HEK293 (cell line): Measurements from ENCODE around the gene WDR3.

Source experiments
- CTCF ChIA-PET: fragments of 350-600 bp; formaldehyde crosslinking; extraction: SDS; loops from one replicate; lab custom pipeline; 2021; ENCODE audit warnings: antibody characterized with exemption; lab: Yijun Ruan, JAX
- POLR2A ChIA-PET: fragments of 300-600 bp; formaldehyde crosslinking; extraction: SDS; loops from one replicate; lab custom pipeline; 2020; ENCODE audit warnings: antibody characterized with exemption, inconsistent platforms; lab: Yijun Ruan, JAX
- H3K27ac ChIP-seq: fragments of 200-500 bp; sonication (Bioruptor generic); 2 replicates; pipeline ENCODE4 v1.5.1; 2014; ENCODE audit warnings: low read depth, low read length, control low read depth, inconsistent platforms; ENCODE audit errors: extremely low read depth
- H3K36me3 ChIP-seq, 2 experiments: fragments of 200-500 bp in 1 of 2; sonication (Bioruptor generic) in 1 of 2; 1 replicate in 1 of 2; 2 replicates in 1 of 2; pipeline ENCODE4 v1.5.1; 2014 to 2017; ENCODE audit warnings: inconsistent platforms in 2 of 2, low read length in 2 of 2; ENCODE audit not compliant: control insufficient read depth in 2 of 2, insufficient read depth in 1 of 2
- H3K4me1 ChIP-seq: fragments of 200-500 bp; sonication (Bioruptor generic); 2 replicates; pipeline ENCODE4 v1.5.1; 2014; ENCODE audit warnings: mild to moderate bottlenecking, low read length, inconsistent platforms; ENCODE audit not compliant: control insufficient read depth, insufficient read depth
- H3K4me3 ChIP-seq: 2 replicates; pipeline ENCODE4 v1.5.1; 2011; ENCODE audit warnings: low read depth, mild to moderate bottlenecking, control low read depth, low read length, moderate library complexity
- H3K9me3 ChIP-seq: fragments of 200-500 bp; sonication (Bioruptor generic); 2 replicates; pipeline ENCODE4 v1.5.1; 2014; ENCODE audit warnings: low read depth, low read length, inconsistent platforms; ENCODE audit not compliant: control insufficient read depth, insufficient read depth
- EGR2 ChIP-seq: fragments of 450-650 bp; formaldehyde crosslinking; IDR thresholded peaks from 2 replicates; pipeline ENCODE4 v1.5.1; 2016; ENCODE audit warnings: low read depth, missing biosample characterization, missing genetic modification characterization
- GFI1B ChIP-seq: fragments of 450-650 bp; formaldehyde crosslinking; IDR thresholded peaks from 2 replicates; pipeline ENCODE4 v1.5.1; 2016; ENCODE audit warnings: missing biosample characterization, missing genetic modification characterization
- KLF1 ChIP-seq: fragments of 450-650 bp; formaldehyde crosslinking; IDR thresholded peaks from 2 replicates; pipeline ENCODE4 v1.5.1; 2016; ENCODE audit warnings: missing biosample characterization, missing genetic modification characterization
- KLF16 ChIP-seq: fragments of 450-650 bp; formaldehyde crosslinking; IDR thresholded peaks from 2 replicates; pipeline ENCODE4 v1.5.1; 2017; ENCODE audit warnings: missing biosample characterization, missing genetic modification characterization
- OVOL3 ChIP-seq: fragments of 450-650 bp; formaldehyde crosslinking; IDR thresholded peaks from 2 replicates; pipeline ENCODE4 v1.5.1; 2016; ENCODE audit warnings: missing biosample characterization, missing genetic modification characterization
- RBAK ChIP-seq: fragments of 450-650 bp; formaldehyde crosslinking; IDR thresholded peaks from 2 replicates; pipeline ENCODE4 v1.5.1; 2016; ENCODE audit warnings: missing biosample characterization, missing genetic modification characterization
- SCRT2 ChIP-seq: fragments of 450-650 bp; formaldehyde crosslinking; IDR thresholded peaks from 2 replicates; pipeline ENCODE4 v1.5.1; 2016; ENCODE audit warnings: missing biosample characterization, missing genetic modification characterization
- SETDB1 ChIP-seq: IDR thresholded peaks from one replicate; pipeline ENCODE4 v1.6.1; 2017; ENCODE audit warnings: mild to moderate bottlenecking, low read length, moderate library complexity, mixed read lengths; ENCODE audit not compliant: insufficient read length
- TCF7L2 ChIP-seq: IDR thresholded peaks from 2 replicates; pipeline ENCODE4 v1.6.1; 2011; ENCODE audit warnings: low read depth, mild to moderate bottlenecking, inconsistent platforms, low read length, moderate library complexity, borderline replicate concordance
- WT1 ChIP-seq: fragments of 450-650 bp; formaldehyde crosslinking; IDR thresholded peaks from 2 replicates; pipeline ENCODE4 v1.5.1; 2016; ENCODE audit warnings: missing biosample characterization, missing genetic modification characterization
- ZBTB1 ChIP-seq: fragments of 450-650 bp; formaldehyde crosslinking; IDR thresholded peaks from 2 replicates; pipeline ENCODE4 v1.5.1; 2016; ENCODE audit warnings: missing biosample characterization, missing genetic modification characterization
- ZBTB8A ChIP-seq: fragments of 450-650 bp; formaldehyde crosslinking; IDR thresholded peaks from 2 replicates; pipeline ENCODE4 v1.5.1; 2016; ENCODE audit warnings: missing biosample characterization, missing genetic modification characterization
- ZNF140 ChIP-seq: fragments of 450-650 bp; formaldehyde crosslinking; IDR thresholded peaks from 2 replicates; pipeline ENCODE4 v1.5.1; 2016; ENCODE audit warnings: missing biosample characterization, missing genetic modification characterization
- ZNF175 ChIP-seq: fragments of 450-650 bp; formaldehyde crosslinking; IDR thresholded peaks from 2 replicates; pipeline ENCODE4 v1.5.1; 2016; ENCODE audit warnings: missing biosample characterization, missing genetic modification characterization
- ZNF184 ChIP-seq: fragments of 450-650 bp; IDR thresholded peaks from 2 replicates; pipeline ENCODE4 v1.5.1; 2018; ENCODE audit warnings: missing biosample characterization, mild to moderate bottlenecking, missing genetic modification characterization
- ZNF302 ChIP-seq: fragments of 450-650 bp; formaldehyde crosslinking; IDR thresholded peaks from 2 replicates; pipeline ENCODE4 v1.5.1; 2016; ENCODE audit warnings: missing biosample characterization, missing genetic modification characterization, low read depth
- ZNF311 ChIP-seq: fragments of 450-650 bp; formaldehyde crosslinking; IDR thresholded peaks from 2 replicates; pipeline ENCODE4 v1.5.1; 2017; ENCODE audit warnings: missing biosample characterization, missing genetic modification characterization, borderline replicate concordance
- ZNF335 ChIP-seq: fragments of 450-650 bp; formaldehyde crosslinking; conservative IDR thresholded peaks from 2 replicates; pipeline ENCODE4 v1.5.1; 2016; ENCODE audit warnings: missing biosample characterization, missing genetic modification characterization
- ZNF423 ChIP-seq: fragments of 450-650 bp; formaldehyde crosslinking; IDR thresholded peaks from 2 replicates; pipeline ENCODE4 v1.5.1; 2016; ENCODE audit warnings: missing biosample characterization, missing genetic modification characterization
- ZNF426 ChIP-seq: fragments of 450-650 bp; formaldehyde crosslinking; IDR thresholded peaks from 2 replicates; pipeline ENCODE4 v1.5.1; 2017; ENCODE audit warnings: missing biosample characterization, missing genetic modification characterization, mild to moderate bottlenecking, inconsistent platforms, moderate library complexity
- ZNF530 ChIP-seq: fragments of 450-650 bp; formaldehyde crosslinking; IDR thresholded peaks from 2 replicates; pipeline ENCODE4 v1.5.1; 2016; ENCODE audit warnings: low read depth, missing biosample characterization, missing genetic modification characterization
- ZNF544 ChIP-seq: fragments of 450-650 bp; formaldehyde crosslinking; IDR thresholded peaks from 2 replicates; pipeline ENCODE4 v1.5.0; 2017; ENCODE audit warnings: missing biosample characterization, missing genetic modification characterization
- ZNF660 ChIP-seq: fragments of 450-650 bp; IDR thresholded peaks from 2 replicates; pipeline ENCODE4 v1.5.1; 2018; ENCODE audit warnings: missing biosample characterization, mild to moderate bottlenecking, missing genetic modification characterization
- ZNF670 ChIP-seq: fragments of 450-650 bp; formaldehyde crosslinking; IDR thresholded peaks from 2 replicates; pipeline ENCODE4 v1.5.1; 2016; ENCODE audit warnings: missing biosample characterization, missing genetic modification characterization, low read depth
- ZNF747 ChIP-seq: fragments of 450-650 bp; formaldehyde crosslinking; IDR thresholded peaks from 2 replicates; pipeline ENCODE4 v1.5.1; 2016; ENCODE audit warnings: missing biosample characterization, missing genetic modification characterization
- ZNF792 ChIP-seq: fragments of 450-650 bp; formaldehyde crosslinking; IDR thresholded peaks from 2 replicates; pipeline ENCODE4 v1.5.1; 2016; ENCODE audit warnings: missing biosample characterization, missing genetic modification characterization
- ZSCAN16 ChIP-seq: fragments of 450-650 bp; formaldehyde crosslinking; IDR thresholded peaks from 2 replicates; pipeline ENCODE4 v1.5.1; 2016; ENCODE audit warnings: missing biosample characterization, missing genetic modification characterization
- TF ChIP-seq, protein P1 (sequence below): fragments of 450-650 bp; formaldehyde crosslinking; IDR thresholded peaks from 2 replicates; pipeline ENCODE4 v1.5.1; 2017; ENCODE audit warnings: missing biosample characterization, missing genetic modification characterization
- TF ChIP-seq, protein P2 (sequence below): fragments of 450-650 bp; formaldehyde crosslinking; IDR thresholded peaks from 2 replicates; pipeline ENCODE4 v1.5.1; 2016; ENCODE audit warnings: missing biosample characterization, missing genetic modification characterization
- TF ChIP-seq, protein P3 (sequence below): fragments of 450-650 bp; formaldehyde crosslinking; IDR thresholded peaks from 2 replicates; pipeline ENCODE4 v1.5.1; 2017; ENCODE audit warnings: missing biosample characterization, missing genetic modification characterization
- TF ChIP-seq, protein P4 (sequence below): fragments of 450-650 bp; formaldehyde crosslinking; IDR thresholded peaks from 2 replicates; pipeline ENCODE4 v1.5.1; 2016; ENCODE audit warnings: missing biosample characterization, missing genetic modification characterization

Gene WDR3

DNA sequence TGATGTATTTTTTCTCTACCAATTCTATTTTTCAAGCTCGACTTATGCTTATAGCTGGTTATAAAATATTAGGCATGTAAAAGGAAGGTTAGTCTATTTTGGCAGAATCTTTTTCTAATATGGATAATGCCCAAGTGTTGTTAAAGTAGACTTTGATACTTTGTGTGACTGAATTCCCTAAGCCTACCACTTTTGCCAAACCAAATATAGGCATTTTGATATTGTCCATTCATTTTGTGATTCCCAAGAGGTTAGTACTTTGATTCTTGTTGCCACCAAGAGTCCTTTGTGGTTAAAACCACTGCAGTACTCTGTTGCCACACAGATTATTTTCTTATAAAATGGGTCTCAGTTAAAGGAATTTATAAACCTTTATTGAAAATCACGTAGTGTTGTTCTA lies 4.2 kb downstream of the WDR3 start (continued):
- no peak for TF ChIP-seq ZNF530 (tag by site-specific recombination)
- TF ChIP-seq ZNF660 (tag by site-specific recombination), result no peak

DNA sequence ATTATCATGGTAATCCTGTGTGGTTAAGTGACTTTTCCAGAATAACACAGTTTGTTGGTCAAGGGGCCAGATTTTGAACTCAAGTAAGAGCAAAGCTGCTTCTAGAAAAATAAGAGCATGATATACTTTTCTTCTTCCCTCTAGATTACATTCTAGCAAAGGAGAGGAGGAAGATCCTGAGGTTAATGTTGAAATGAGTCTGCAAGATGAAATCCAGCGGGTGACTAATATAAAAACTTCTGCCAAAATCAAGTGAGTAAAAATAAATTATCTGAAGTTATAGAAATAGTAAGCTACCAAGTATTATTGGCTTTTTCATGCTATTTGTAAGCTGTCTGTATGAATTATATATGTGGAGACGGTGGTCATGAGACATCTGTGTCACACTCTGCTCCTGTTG lies 12.8 kb downstream of the WDR3 start:
- Histone ChIP-seq H3K4me1 (no peaks in the 10 kb centered on the region), H3K4me3 (no peak overlapping the region), H3K36me3 (peaks cover 78 to 98% of the 10 kb centered on the region in 2 experiments), H3K27ac (no peak overlapping the region), H3K9me3 (no peaks in the 10 kb centered on the region)
- CTCF ChIA-PET, result interaction anchor here (0.8 kb wide), 1 partner anchor 429 kb away, joined by 3 read pairs; no protein-coding TSS in a partner anchor
- POLR2A ChIA-PET, result interaction anchor here (0.8 kb wide), 1 partner anchor 13 kb away, joined by 3 read pairs; the partner anchor contains the start of genes GDAP2 and WDR3
- no peak for TF ChIP-seq ZNF670
- TF ChIP-seq OVOL3 (tag by site-specific recombination), result no peak
- TF ChIP-seq, protein P1, sequence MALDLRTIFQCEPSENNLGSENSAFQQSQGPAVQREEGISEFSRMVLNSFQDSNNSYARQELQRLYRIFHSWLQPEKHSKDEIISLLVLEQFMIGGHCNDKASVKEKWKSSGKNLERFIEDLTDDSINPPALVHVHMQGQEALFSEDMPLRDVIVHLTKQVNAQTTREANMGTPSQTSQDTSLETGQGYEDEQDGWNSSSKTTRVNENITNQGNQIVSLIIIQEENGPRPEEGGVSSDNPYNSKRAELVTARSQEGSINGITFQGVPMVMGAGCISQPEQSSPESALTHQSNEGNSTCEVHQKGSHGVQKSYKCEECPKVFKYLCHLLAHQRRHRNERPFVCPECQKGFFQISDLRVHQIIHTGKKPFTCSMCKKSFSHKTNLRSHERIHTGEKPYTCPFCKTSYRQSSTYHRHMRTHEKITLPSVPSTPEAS, result no peak
- TF ChIP-seq ZBTB1 (tag by site-specific recombination), result no peak
- TF ChIP-seq ZSCAN16 (tag by site-specific recombination), result no peak
- no peak for TF ChIP-seq WT1 (tag by site-specific recombination)
- TF ChIP-seq ZNF302, result no peak
- no peak for TF ChIP-seq ZNF747 (tag by site-specific recombination)
- no peak for TF ChIP-seq ZBTB8A (tag by site-specific recombination)
- no peak for TF ChIP-seq ZNF311 (tag by site-specific recombination)
- no peak for TF ChIP-seq GFI1B
- TF ChIP-seq ZNF175, result no peak
- no peak for TF ChIP-seq ZNF184 (tag by site-specific recombination)
- TF ChIP-seq TCF7L2, result no peak
- no peak for TF ChIP-seq ZNF544 (tag by site-specific recombination)
- TF ChIP-seq RBAK (tag by site-specific recombination), result no peak
- no peak for TF ChIP-seq SCRT2 (tag by site-specific recombination)
- TF ChIP-seq ZNF335 (tag by site-specific recombination), result no peak
- TF ChIP-seq ZNF140 (tag by site-specific recombination), result no peak
- no peak for TF ChIP-seq SETDB1
- TF ChIP-seq, all 188 proteins: peak for 0

DNA sequence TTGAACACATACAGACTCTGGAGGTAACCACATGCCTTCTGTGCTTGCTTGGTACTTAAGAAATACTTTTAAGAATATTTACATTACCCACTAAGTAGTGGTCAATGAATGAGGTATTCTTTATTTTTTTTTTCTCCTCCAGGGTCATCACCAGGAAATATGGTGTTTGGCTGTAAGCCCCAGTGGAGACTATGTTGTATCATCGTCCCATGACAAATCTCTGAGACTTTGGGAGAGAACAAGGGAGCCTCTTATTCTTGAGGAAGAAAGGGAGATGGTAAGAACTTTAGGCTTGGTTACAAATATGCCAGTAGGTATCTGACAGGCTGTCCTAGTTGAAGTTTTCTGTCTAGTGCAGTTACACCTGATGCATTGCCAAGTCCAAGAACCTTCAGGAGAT lies 22.8 kb downstream of the WDR3 start:
- POLR2A ChIA-PET, result no interaction called here
- H3K4me3 ChIP-seq, result no peak overlapping the region
- CTCF ChIA-PET, result interaction anchor here (0.6 kb wide), 1 partner anchor 1057 kb away, joined by 7 read pairs; no protein-coding TSS in a partner anchor
- no peak overlapping the region for H3K27ac ChIP-seq
- no peaks in the 10 kb centered on the region for H3K9me3 ChIP-seq
- peaks cover 57 to 95% of the 10 kb centered on the region in 2 experiments for H3K36me3 ChIP-seq
- no peaks in the 10 kb centered on the region for H3K4me1 ChIP-seq
- TF ChIP-seq KLF1 (tag by site-specific recombination) (no peak), ZNF423 (tag by site-specific recombination) (no peak), EGR2 (tag by site-specific recombination) (no peak), ZNF792 (tag by site-specific recombination) (no peak), ZNF426 (tag by site-specific recombination) (no peak), KLF16 (no peak)
- TF ChIP-seq, protein P2, sequence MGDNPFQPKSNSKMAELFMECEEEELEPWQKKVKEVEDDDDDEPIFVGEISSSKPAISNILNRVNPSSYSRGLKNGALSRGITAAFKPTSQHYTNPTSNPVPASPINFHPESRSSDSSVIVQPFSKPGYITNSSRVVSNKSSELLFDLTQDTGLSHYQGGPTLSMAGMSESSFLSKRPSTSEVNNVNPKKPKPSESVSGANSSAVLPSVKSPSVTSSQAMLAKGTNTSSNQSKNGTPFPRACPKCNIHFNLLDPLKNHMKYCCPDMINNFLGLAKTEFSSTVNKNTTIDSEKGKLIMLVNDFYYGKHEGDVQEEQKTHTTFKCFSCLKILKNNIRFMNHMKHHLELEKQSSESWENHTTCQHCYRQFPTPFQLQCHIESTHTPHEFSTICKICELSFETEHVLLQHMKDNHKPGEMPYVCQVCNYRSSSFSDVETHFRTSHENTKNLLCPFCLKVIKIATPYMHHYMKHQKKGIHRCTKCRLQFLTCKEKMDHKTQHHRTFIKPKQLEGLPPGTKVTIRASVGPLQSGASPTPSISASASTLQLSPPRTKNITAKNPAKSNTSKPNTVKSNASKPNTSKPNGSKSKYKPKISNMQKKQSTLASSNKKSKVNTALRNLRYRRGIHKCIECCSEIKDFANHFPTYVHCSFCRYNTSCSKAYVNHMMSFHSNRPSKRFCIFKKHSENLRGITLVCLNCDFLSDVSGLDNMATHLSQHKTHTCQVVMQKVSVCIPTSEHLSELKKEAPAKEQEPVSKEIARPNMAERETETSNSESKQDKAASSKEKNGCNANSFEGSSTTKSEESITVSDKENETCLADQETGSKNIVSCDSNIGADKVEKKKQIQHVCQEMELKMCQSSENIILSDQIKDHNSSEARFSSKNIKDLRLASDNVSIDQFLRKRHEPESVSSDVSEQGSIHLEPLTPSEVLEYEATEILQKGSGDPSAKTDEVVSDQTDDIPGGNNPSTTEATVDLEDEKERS (tag by site-specific recombination), result no peak
- TF ChIP-seq, protein P3, sequence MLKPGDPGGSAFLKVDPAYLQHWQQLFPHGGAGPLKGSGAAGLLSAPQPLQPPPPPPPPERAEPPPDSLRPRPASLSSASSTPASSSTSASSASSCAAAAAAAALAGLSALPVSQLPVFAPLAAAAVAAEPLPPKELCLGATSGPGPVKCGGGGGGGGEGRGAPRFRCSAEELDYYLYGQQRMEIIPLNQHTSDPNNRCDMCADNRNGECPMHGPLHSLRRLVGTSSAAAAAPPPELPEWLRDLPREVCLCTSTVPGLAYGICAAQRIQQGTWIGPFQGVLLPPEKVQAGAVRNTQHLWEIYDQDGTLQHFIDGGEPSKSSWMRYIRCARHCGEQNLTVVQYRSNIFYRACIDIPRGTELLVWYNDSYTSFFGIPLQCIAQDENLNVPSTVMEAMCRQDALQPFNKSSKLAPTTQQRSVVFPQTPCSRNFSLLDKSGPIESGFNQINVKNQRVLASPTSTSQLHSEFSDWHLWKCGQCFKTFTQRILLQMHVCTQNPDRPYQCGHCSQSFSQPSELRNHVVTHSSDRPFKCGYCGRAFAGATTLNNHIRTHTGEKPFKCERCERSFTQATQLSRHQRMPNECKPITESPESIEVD (tag by site-specific recombination), result no peak
- TF ChIP-seq, protein P4, sequence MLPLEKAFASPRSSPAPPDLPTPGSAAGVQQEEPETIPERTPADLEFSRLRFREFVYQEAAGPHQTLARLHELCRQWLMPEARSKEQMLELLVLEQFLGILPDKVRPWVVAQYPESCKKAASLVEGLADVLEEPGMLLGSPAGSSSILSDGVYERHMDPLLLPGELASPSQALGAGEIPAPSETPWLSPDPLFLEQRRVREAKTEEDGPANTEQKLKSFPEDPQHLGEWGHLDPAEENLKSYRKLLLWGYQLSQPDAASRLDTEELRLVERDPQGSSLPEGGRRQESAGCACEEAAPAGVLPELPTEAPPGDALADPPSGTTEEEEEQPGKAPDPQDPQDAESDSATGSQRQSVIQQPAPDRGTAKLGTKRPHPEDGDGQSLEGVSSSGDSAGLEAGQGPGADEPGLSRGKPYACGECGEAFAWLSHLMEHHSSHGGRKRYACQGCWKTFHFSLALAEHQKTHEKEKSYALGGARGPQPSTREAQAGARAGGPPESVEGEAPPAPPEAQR (tag by site-specific recombination), result no peak
